GM23248 (cell line): ENCODE results near the gene DDA1.

ENCODE experiments used
- EZH2 ChIP-seq: fragments of 200-600 bp; sonication (generic); IDR thresholded peaks from 2 replicates; pipeline ENCODE4 v1.6.1; 2018; ENCODE audit warnings: antibody characterized with exemption, mild to moderate bottlenecking; ENCODE audit not compliant: insufficient read depth, poor library complexity, severe bottlenecking
- EZH2phosphoT487 ChIP-seq: fragments of 200-600 bp; sonication (generic); IDR thresholded peaks from 2 replicates; pipeline ENCODE4 v1.6.1; 2018; ENCODE audit warnings: antibody characterized with exemption, moderate library complexity, mild to moderate bottlenecking, low read depth; ENCODE audit not compliant: insufficient read depth

- TF ChIP-seq EZH2phosphoT487 (no peak), EZH2 (no peak)
Measured at GRCh38 chr19:17347361-17347760, 38.0 kb downstream of the DDA1 start.
